ENCODE results near the gene TBC1D30. TPM values are rescaled to one million over a fixed set of nuclear protein-coding genes. Genes with fewer than 3 reads are reported as not detected.

Gene TBC1D30
- total RNA-seq, 6 donors from 2014 or later: 13.0 to 35.2 (median 16.8) TPM

GRCh38 chr12:64911081-64911480 is 86.6 kb downstream of the TBC1D30 start:
- Histone ChIP-seq H3K9me3 (no peaks in the 10 kb centered on the region), H3K4me1 (no peaks in the 10 kb centered on the region), H3K4me3 (no peak overlapping the region), H3K36me3 (no peaks in the 10 kb centered on the region), H3K27ac (no peak overlapping the region), H3K27me3 (no peaks in the 10 kb centered on the region)
- ATAC-seq (ENCODE audit: low FRiP score in 2 of 2): no peak
- 52 to 74% methylated on average over 3 of the region's 3 CpGs for WGBS, 2 donors
- TF ChIP-seq POLR2AphosphoS5 (IDR thresholded peaks at IDR 0.05) (no peak), CTCF (IDR thresholded peaks at IDR 0.05) (no peak), EP300 (IDR thresholded peaks at IDR 0.05) (no peak), POLR2A (IDR thresholded peaks at IDR 0.05) (no peak)
- DNase-seq: no peak

DNA sequence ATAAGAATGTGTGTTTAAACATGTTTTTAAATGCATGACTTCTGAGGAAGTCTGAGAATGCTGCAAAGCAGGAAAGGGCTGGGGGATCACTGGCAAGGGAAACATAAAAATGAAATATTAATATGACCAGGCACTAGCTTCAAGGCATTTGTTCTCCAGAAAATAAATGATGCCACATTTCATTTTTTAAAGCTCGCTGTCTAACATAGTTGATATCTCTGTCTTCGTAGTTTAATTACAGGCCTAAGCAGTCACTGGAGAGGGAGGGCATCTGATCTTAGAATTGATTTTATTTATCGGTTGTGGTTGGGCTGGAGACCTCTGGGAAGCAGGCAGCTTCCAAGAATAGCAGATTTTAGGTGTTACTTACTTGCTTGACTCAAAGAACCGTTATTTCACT is 87.5 kb downstream of the TBC1D30 start:
- Histone ChIP-seq H3K27ac (no peak overlapping the region), H3K9me3 (no peaks in the 10 kb centered on the region), H3K36me3 (no peaks in the 10 kb centered on the region), H3K4me3 (no peak overlapping the region), H3K4me1 (peaks cover 0 to 4% (median 0%) of the 10 kb centered on the region in 4 donors), H3K27me3 (no peaks in the 10 kb centered on the region)
- no peak for TF ChIP-seq POLR2A (IDR thresholded peaks at IDR 0.05)
- TF ChIP-seq POLR2AphosphoS5 (IDR thresholded peaks at IDR 0.05): no peak
- TF ChIP-seq EP300 (IDR thresholded peaks at IDR 0.05): no peak
- no peak for ATAC-seq (ENCODE audit: low FRiP score in 2 of 2)
- no peak for DNase-seq
- 76 to 85% methylated on average over 4 of the region's 4 CpGs for WGBS, 2 donors

DNA sequence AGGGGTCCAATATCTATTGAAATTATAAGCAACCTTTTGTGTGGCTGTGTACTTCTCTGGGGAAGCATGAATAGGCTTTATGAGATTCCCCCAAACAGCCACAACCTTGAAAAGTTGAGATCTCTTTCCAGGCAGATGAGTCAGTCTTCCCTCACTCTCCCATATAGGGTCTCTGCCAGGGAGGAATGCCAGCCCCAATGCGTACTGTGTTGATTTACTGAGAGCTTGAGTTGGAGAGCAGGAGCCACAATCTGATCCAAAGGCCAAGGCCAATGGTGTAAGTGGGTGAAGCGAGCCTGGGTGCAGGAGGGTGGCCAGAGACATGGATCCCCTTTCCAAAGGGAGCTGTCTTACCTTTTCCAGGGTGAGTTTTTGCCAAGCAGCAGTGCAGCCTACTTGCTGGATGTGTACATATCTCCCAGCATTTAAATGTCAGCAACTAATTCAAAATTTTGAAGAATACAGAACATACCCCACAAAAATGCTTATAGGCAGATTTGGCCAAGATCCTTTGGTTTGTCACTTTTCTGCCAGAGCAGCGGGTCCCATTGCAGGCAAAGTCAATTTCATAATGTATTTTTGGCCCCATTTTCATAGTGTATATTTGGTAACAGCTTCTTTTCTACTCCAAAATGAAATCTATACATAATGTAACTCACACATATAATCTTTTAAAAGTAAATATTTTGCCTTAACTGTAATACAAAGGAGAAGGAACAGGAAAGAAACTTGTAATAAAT is 88.2 kb downstream of the TBC1D30 start:
- DNase-seq (no peak), ATAC-seq (ENCODE audit: low FRiP score in 2 of 2) (no peak)
- Histone ChIP-seq H3K27me3 (no peaks in the 10 kb centered on the region), H3K4me3 (no peak overlapping the region), H3K36me3 (no peaks in the 10 kb centered on the region), H3K9me3 (no peaks in the 10 kb centered on the region), H3K27ac (no peak overlapping the region), H3K4me1 (peaks cover 0 to 4% (median 0%) of the 10 kb centered on the region in 4 donors)
- TF ChIP-seq POLR2A (IDR thresholded peaks at IDR 0.05) (no peak), POLR2AphosphoS5 (IDR thresholded peaks at IDR 0.05) (no peak), CTCF (IDR thresholded peaks at IDR 0.05) (no peak), EP300 (IDR thresholded peaks at IDR 0.05) (no peak)
- WGBS, 2 donors: 69 to 88% methylated on average over 3 of the region's 3 CpGs

DNA sequence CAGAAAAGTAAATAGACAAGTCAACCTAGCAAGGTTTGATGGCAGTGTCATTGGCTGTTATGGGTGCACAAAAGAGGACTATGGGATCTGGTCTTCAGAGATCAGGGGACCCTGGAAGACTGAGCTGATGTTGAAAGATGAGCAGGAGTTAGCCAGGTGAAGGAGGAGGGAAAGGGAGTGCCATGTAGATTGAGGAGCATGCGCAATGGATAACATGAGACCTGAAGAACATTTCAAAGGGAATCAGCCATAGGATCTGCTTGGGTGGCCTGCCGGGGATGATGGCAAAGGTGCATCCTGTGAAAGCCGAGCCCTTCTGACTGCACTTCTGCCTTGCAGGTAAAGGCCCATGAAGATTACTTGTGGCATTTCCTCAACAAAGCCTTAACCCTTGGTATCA is 90.8 kb downstream of the TBC1D30 start:
- ATAC-seq (ENCODE audit: low FRiP score in 2 of 2) (no peak), DNase-seq (no peak)
- H3K27ac ChIP-seq: no peak overlapping the region
- H3K9me3 ChIP-seq: no peaks in the 10 kb centered on the region
- 90 to 92% methylated on average over 3 of the region's 3 CpGs for WGBS, 2 donors
- H3K4me3 ChIP-seq: no peak overlapping the region
- TF ChIP-seq POLR2AphosphoS5 (IDR thresholded peaks at IDR 0.05) (no peak), POLR2A (IDR thresholded peaks at IDR 0.05) (no peak), EP300 (IDR thresholded peaks at IDR 0.05) (no peak), CTCF (IDR thresholded peaks at IDR 0.05) (no peak)
- H3K4me1 ChIP-seq: peaks cover 0 to 4% (median 0%) of the 10 kb centered on the region in 4 donors
- H3K27me3 ChIP-seq: no peaks in the 10 kb centered on the region
- no peaks in the 10 kb centered on the region for H3K36me3 ChIP-seq

DNA sequence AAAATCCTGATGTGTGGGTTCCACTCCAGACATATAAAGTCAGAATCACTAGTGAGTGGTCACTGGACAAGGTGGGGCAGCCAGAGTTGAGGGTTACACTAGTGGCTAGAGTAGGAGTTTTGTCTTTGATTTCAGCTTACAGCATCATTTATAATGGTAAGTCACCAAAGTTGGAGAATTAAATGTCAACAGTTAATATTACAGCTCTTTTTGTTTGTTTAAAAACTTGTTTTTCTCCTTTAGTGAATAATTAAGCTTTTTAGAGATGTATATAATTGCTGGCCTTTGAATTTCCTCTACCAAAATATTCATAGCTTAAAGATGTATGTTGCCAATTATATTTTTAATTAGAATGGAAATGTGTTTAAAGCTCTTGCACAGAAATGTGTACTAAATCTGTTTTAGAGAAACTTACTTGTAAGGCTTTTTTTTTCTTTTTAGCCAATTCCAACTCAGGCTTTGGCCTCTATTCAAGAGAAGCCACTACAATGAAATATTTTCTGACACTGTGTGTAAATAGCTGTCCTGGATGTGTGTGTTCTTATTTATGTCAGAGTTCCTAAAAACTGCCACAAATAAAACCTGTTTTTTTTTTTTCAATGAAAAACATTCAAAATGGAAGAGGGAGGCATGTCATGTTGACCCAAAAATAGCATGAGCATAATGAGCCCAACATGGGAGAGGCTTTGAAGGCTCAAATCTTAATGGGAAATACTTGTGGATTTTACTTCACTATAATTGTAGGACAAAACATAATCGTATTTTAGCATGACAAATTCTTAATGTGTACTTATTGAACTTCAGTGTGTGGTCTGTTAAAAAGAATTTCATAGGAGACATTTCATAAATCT is 92.2 kb downstream of the TBC1D30 start:
- no peaks in the 10 kb centered on the region for H3K27me3 ChIP-seq
- DNase-seq: no peak
- peaks cover 0 to 4% (median 0%) of the 10 kb centered on the region in 4 donors for H3K4me1 ChIP-seq
- no peak for ATAC-seq (ENCODE audit: low FRiP score in 2 of 2)
- no peaks in the 10 kb centered on the region for H3K36me3 ChIP-seq
- no peak overlapping the region for H3K4me3 ChIP-seq
- TF ChIP-seq POLR2AphosphoS5 (IDR thresholded peaks at IDR 0.05): no peak
- no peak for TF ChIP-seq POLR2A (IDR thresholded peaks at IDR 0.05)
- no peak for TF ChIP-seq CTCF (IDR thresholded peaks at IDR 0.05)
- TF ChIP-seq EP300 (IDR thresholded peaks at IDR 0.05): no peak
- H3K9me3 ChIP-seq: no peaks in the 10 kb centered on the region
- whole genome bisulfite sequencing, 2 donors: 62 to 64% methylated on average over 1 of the region's 1 CpG
- H3K27ac ChIP-seq: no peak overlapping the region

Data from upper lobe of left lung (tissue), 6 donors.